B cell (primary cell): ENCODE data around the gene TACR2. TPM values are rescaled to one million over a fixed set of nuclear protein-coding genes. Genes with fewer than 3 reads are reported as not detected.

ENCODE experiments used
- ATAC-seq: fragments of 200-7000 bp; cut with Tn5 transposase; one replicate; pipeline ENCODE4 v1.10.0; 2021; ENCODE audit warnings: low read depth, mild to moderate bottlenecking, moderate number of reproducible peaks, moderate library complexity
- CTCF ChIA-PET: fragments of 350-600 bp; sonication (Branson Sonifier 250); formaldehyde crosslinking; loops from one replicate; lab custom pipeline; 2021; ENCODE audit warnings: antibody characterized with exemption, inconsistent platforms; lab: Charles Lee
- POLR2A ChIA-PET: fragments of 350-600 bp; sonication (Branson Sonifier 250); formaldehyde crosslinking; loops from one replicate; lab custom pipeline; 2021; ENCODE audit warnings: antibody characterized with exemption; lab: Charles Lee
- DNase-seq: peaks from one replicate; pipeline ENCODE4 v3.0.0; 2013
- H2AFZ ChIP-seq: 2 replicates; pipeline ENCODE4 v1.6.1; 2012; ENCODE audit warnings: mild to moderate bottlenecking, low read depth, low read length; ENCODE audit not compliant: insufficient read depth, poor library complexity, severe bottlenecking
- H3K27ac ChIP-seq, 2 donors: 1 replicate in 1 of 2; 2 replicates in 1 of 2; pipeline ENCODE4 v1.5.1; 2012 to 2013; ENCODE audit warnings: low read length in 2 of 2, mild to moderate bottlenecking in 2 of 2, moderate library complexity in 1 of 2
- H3K27me3 ChIP-seq, 4 experiments: fragments of 200-600 bp in 1 of 4; sonication (generic) in 1 of 4; replicated peaks in 1 of 4; 1 replicate in 2 of 4; 2 replicates in 2 of 4; pipeline versions ENCODE4 v1.6.1 to v1.7.0; 2013 to 2016; ENCODE audit warnings: low read length in 3 of 4, mild to moderate bottlenecking in 2 of 4, mixed read lengths in 1 of 4, moderate library complexity in 1 of 4; ENCODE audit not compliant: insufficient read depth in 4 of 4, control insufficient read depth in 3 of 4; ENCODE audit errors: control extremely low read depth in 1 of 4
- H3K36me3 ChIP-seq, 2 experiments: replicated peaks in 1 of 2; 1 replicate in 1 of 2; 2 replicates in 1 of 2; pipeline versions ENCODE4 v1.6.1 to v1.7.1; 2013; ENCODE audit warnings: low read length in 1 of 2; ENCODE audit not compliant: insufficient read depth in 2 of 2, control insufficient read depth in 1 of 2; ENCODE audit errors: control extremely low read depth in 1 of 2, extremely low read depth in 1 of 2
- H3K4me1 ChIP-seq, 2 donors: fragments of 200-600 bp in 1 of 2; sonication (generic) in 1 of 2; 1 replicate in 1 of 2; 2 replicates in 1 of 2; pipeline versions ENCODE4 v1.5.1 to v1.6.1; 2013 to 2017; ENCODE audit warnings: low read length in 2 of 2; ENCODE audit not compliant: control insufficient read depth in 2 of 2, insufficient read depth in 2 of 2
- H3K4me2 ChIP-seq: replicated peaks from 2 replicates; pipeline ENCODE3; 2012; ENCODE audit warnings: mild to moderate bottlenecking, low read depth, low read length; ENCODE audit not compliant: poor library complexity, severe bottlenecking
- H3K4me3 ChIP-seq, 5 experiments: fragments of 200-600 bp in 1 of 5; sonication (generic) in 1 of 5; 1 replicate in 3 of 5; 2 replicates in 2 of 5; pipeline versions ENCODE4 v1.5.1 to v1.7.0; 2011 to 2016; ENCODE audit warnings: low read length in 4 of 5, mild to moderate bottlenecking in 4 of 5, low read depth in 2 of 5, control low read depth in 1 of 5, moderate library complexity in 1 of 5; ENCODE audit not compliant: insufficient read depth in 1 of 5; ENCODE audit errors: control extremely low read depth in 1 of 5, extremely low read depth in 1 of 5
- H3K79me2 ChIP-seq: fragments of 200-600 bp; sonication (generic); one replicate; pipeline ENCODE4 v1.6.0; 2016; ENCODE audit warnings: low read length; ENCODE audit not compliant: control insufficient read depth, insufficient read depth
- H3K9ac ChIP-seq: fragments of 200-600 bp; sonication (generic); 2 replicates; pipeline ENCODE4 v1.6.1; 2017; ENCODE audit warnings: mild to moderate bottlenecking, low read length, moderate library complexity
- H3K9me3 ChIP-seq, 3 donors: one replicate each; pipeline versions ENCODE4 v1.6.1 to v1.7.1; 2013; ENCODE audit warnings: low read length in 2 of 3; ENCODE audit not compliant: control insufficient read depth in 2 of 3, insufficient read depth in 1 of 3; ENCODE audit errors: control extremely low read depth in 1 of 3
- H4K20me1 ChIP-seq: 2 replicates; pipeline ENCODE4 v1.6.0; 2012; ENCODE audit warnings: mild to moderate bottlenecking, low read length; ENCODE audit not compliant: insufficient read depth, control insufficient read depth, poor library complexity, severe bottlenecking
- H3K27ac Mint-ChIP-seq: one replicate; pipeline ENCODE4 v1.8.0; 2021; ENCODE audit warnings: mixed read lengths
- H3K27me3 Mint-ChIP-seq: one replicate; pipeline ENCODE4 v1.8.0; 2021; ENCODE audit warnings: mixed read lengths
- H3K4me1 Mint-ChIP-seq: one replicate; pipeline ENCODE4 v1.8.0; 2021; ENCODE audit warnings: mixed read lengths
- H3K4me3 Mint-ChIP-seq: one replicate; pipeline ENCODE4 v1.8.0; 2021; ENCODE audit warnings: mixed read lengths
- H3K9me3 Mint-ChIP-seq: one replicate; pipeline ENCODE4 v1.8.0; 2022; ENCODE audit warnings: mixed read lengths; ENCODE audit not compliant: insufficient read depth
- EZH2 ChIP-seq: IDR thresholded peaks from 2 replicates; pipeline ENCODE4 v1.6.1; 2012; ENCODE audit warnings: borderline replicate concordance, low read depth, mild to moderate bottlenecking, moderate library complexity, low read length; ENCODE audit not compliant: insufficient read depth, poor library complexity, severe bottlenecking
- WGBS: methylation state at CpG from one replicate; pipeline ENCODE4 v1.1.5; 2013; ENCODE audit warnings: missing lambda C conversion rate; ENCODE audit not compliant: insufficient coverage; 5-methylcytosine and 5-hydroxymethylcytosine counted together
- intact Hi-C: fragments of 100-400 bp; cut with micrococcal nuclease; formaldehyde crosslinking; loops from one replicate; pipeline ENCODE4 v1.10.0; 2022
- polyA plus RNA-seq: library from polyadenylated mRNA; depleted of rRNA; stranded (reverse); fragments of >200 nt; gene quantifications from 2 replicates; pipeline ENCODE4 v1.2.3, GENCODE V29; 2012
- total RNA-seq, 2 donors: library from RNA; stranded (reverse); fragments of 120-200 nt in 1 of 2; gene quantifications; 1 replicate in 1 of 2; 2 replicates in 1 of 2; pipeline versions ENCODE4 v1.2.3 to v1.2.4, GENCODE V29; 2013 to 2022
- TF ChIP-seq, protein P1 (sequence below): fragments of 200-600 bp; IDR thresholded peaks from one replicate; pipeline ENCODE4 v1.8.0; 2022; ENCODE audit warnings: antibody characterized with exemption, mild to moderate bottlenecking

The TACR2 gene
- total and polyA plus RNA-seq, 2 donors (not counting 1 experiment from before 2014, with no cell fraction given) = 0.18 TPM; not detected in 1

DNA sequence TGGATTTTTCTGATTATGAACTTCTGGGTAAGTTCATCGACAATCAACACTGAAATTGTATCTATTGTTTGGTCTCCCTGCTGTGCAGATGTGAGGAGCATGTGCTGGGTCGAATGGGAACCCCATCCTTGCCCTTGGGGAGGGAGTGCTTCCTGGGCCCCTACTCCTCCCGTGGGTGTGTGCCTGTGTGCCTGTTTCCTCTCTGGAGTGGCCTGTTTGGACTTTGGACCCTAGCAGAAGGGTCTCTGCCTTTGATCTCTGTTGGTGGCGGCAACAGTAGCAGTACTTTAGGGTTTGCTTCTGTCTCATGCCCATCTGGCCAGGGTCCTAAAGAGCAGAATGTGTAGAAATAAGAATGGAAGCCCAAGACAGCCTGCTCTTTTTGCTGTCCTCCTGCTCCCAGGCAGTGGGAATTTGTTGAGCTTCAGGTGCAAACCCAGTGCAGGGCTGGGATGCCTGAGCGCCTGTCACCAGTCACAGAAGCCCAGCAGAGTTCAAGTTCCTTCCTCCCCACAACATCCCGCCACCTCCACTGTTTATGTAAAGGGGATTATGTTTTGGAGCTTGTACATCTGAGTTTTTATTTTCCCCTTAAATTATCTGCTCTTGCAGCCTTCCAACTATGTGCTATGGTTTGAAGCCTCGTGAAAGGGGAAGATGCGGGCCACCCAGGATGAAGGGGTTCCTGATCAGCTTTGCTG is 1.5 kb upstream of the TACR2 start:
- no peak for DNase-seq
- Mint-ChIP-seq H3K4me3 (no peak overlapping the region), H3K9me3 (no peaks in the 10 kb centered on the region), H3K27ac (no peak overlapping the region), H3K27me3 (peaks cover 35% of the 10 kb centered on the region), H3K4me1 (peaks cover under 1% of the 10 kb centered on the region)
- no peaks in the 10 kb centered on the region for H3K79me2 ChIP-seq
- no peaks in the 10 kb centered on the region for H4K20me1 ChIP-seq
- TF ChIP-seq, protein P1, sequence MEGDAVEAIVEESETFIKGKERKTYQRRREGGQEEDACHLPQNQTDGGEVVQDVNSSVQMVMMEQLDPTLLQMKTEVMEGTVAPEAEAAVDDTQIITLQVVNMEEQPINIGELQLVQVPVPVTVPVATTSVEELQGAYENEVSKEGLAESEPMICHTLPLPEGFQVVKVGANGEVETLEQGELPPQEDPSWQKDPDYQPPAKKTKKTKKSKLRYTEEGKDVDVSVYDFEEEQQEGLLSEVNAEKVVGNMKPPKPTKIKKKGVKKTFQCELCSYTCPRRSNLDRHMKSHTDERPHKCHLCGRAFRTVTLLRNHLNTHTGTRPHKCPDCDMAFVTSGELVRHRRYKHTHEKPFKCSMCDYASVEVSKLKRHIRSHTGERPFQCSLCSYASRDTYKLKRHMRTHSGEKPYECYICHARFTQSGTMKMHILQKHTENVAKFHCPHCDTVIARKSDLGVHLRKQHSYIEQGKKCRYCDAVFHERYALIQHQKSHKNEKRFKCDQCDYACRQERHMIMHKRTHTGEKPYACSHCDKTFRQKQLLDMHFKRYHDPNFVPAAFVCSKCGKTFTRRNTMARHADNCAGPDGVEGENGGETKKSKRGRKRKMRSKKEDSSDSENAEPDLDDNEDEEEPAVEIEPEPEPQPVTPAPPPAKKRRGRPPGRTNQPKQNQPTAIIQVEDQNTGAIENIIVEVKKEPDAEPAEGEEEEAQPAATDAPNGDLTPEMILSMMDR = no peak
- TF ChIP-seq EZH2 = no peak
- ATAC-seq = no peak
- H3K9me3 ChIP-seq = no peaks in the 10 kb centered on the region
- no peak overlapping the region for H2AFZ ChIP-seq
- ChIA-PET POLR2A (no interaction called here), CTCF (no interaction called here)
- peaks cover 0 to 4% of the 10 kb centered on the region in 2 donors for H3K4me1 ChIP-seq
- intact Hi-C loops = no loop called here
- no peaks in the 10 kb centered on the region for H3K36me3 ChIP-seq
- peaks cover 0 to 9% (median 1%) of the 10 kb centered on the region in 4 experiments for H3K27me3 ChIP-seq
- H3K9ac ChIP-seq = no peak overlapping the region
- no peak overlapping the region for H3K27ac ChIP-seq
- H3K4me3 ChIP-seq = no peak overlapping the region
- H3K4me2 ChIP-seq = no peak overlapping the region
- 81% methylated on average over 6 of the region's 8 CpGs for WGBS

- H3K27ac Mint-ChIP-seq = no peak overlapping the region
- Histone ChIP-seq H3K4me2 (no peak overlapping the region), H3K4me3 (no peak overlapping the region), H3K9me3 (no peaks in the 10 kb centered on the region), H2AFZ (no peak overlapping the region), H3K36me3 (no peaks in the 10 kb centered on the region), H3K9ac (no peak overlapping the region), H3K4me1 (peaks cover 0 to 6% of the 10 kb centered on the region in 2 donors), H3K27ac (no peak overlapping the region), H3K79me2 (no peaks in the 10 kb centered on the region), H3K27me3 (peaks cover 0 to 11% (median 1%) of the 10 kb centered on the region in 4 experiments), H4K20me1 (no peaks in the 10 kb centered on the region)
- ChIA-PET POLR2A (no interaction called here), CTCF (interaction anchor here (0.6 kb wide), 1 partner anchor 181 kb away, joined by 5 read pairs; no protein-coding TSS in a partner anchor)
- peaks cover 37% of the 10 kb centered on the region for H3K27me3 Mint-ChIP-seq
- 94% methylated on average over 10 of the region's 11 CpGs for WGBS
- no peak overlapping the region for H3K4me3 Mint-ChIP-seq
- intact Hi-C loops = no loop called here
- ATAC-seq = no peak
- TF ChIP-seq EZH2 = no peak
- TF ChIP-seq, protein P1 = no peak
- H3K9me3 Mint-ChIP-seq = no peaks in the 10 kb centered on the region
- H3K4me1 Mint-ChIP-seq = peaks cover 2% of the 10 kb centered on the region
- no peak for DNase-seq
Observed at GRCh38 chr10:69417542-69417941, 824 bp upstream of the TACR2 start.
